Activated CD4-positive, alpha-beta memory T cell treated with anti-CD3 and anti-CD28 coated beads for 36 hours (primary cell): ENCODE results near the gene HYI. TPM values are rescaled to one million over a fixed set of nuclear protein-coding genes. Genes with fewer than 3 reads are reported as not detected.
"Not testable (repeated sequence)": the region's sequence is repeated elsewhere in the genome, so short reads cannot be mapped to it uniquely, and the experiment has no call there.

ENCODE experiments used
- CTCF ChIA-PET: fragments of 350-600 bp; sonication (Branson Sonifier 250); formaldehyde crosslinking; loops from one replicate; lab custom pipeline; 2021; ENCODE audit warnings: antibody characterized with exemption, inconsistent platforms; lab: Charles Lee
- POLR2A ChIA-PET: fragments of 350-600 bp; sonication (Branson Sonifier 250); formaldehyde crosslinking; loops from one replicate; lab custom pipeline; 2021; ENCODE audit warnings: antibody characterized with exemption; lab: Charles Lee
- DNase-seq: peaks from one replicate; pipeline ENCODE4 v3.0.0-alpha.2; 2020
- H3K27ac Mint-ChIP-seq: one replicate; pipeline ENCODE4 v1.8.0; 2021; ENCODE audit warnings: mixed read lengths
- H3K27me3 Mint-ChIP-seq: one replicate; pipeline ENCODE4 v1.8.0; 2021; ENCODE audit warnings: mixed read lengths
- H3K36me3 Mint-ChIP-seq: one replicate; pipeline ENCODE4 v1.8.0; 2021; ENCODE audit warnings: mixed read lengths
- H3K4me1 Mint-ChIP-seq: one replicate; pipeline ENCODE4 v1.8.0; 2021; ENCODE audit warnings: low read depth, mixed read lengths
- H3K4me3 Mint-ChIP-seq: one replicate; pipeline ENCODE4 v1.8.0; 2021; ENCODE audit warnings: mild to moderate bottlenecking, mixed read lengths
- H3K9me3 Mint-ChIP-seq: one replicate; pipeline ENCODE4 v1.8.0; 2021; ENCODE audit warnings: mixed read lengths
- intact Hi-C: fragments of 100-400 bp; cut with micrococcal nuclease; formaldehyde crosslinking; loops from one replicate; pipeline ENCODE4 v1.15.1; 2023
- total RNA-seq, 2 experiments: library from RNA; stranded (reverse); gene quantifications; one replicate each; pipeline ENCODE4 v1.2.3, GENCODE V29; 2021

The HYI gene
- total RNA-seq, 2 experiments from 2014 or later, result 11.9 to 13.9 TPM

DNA sequence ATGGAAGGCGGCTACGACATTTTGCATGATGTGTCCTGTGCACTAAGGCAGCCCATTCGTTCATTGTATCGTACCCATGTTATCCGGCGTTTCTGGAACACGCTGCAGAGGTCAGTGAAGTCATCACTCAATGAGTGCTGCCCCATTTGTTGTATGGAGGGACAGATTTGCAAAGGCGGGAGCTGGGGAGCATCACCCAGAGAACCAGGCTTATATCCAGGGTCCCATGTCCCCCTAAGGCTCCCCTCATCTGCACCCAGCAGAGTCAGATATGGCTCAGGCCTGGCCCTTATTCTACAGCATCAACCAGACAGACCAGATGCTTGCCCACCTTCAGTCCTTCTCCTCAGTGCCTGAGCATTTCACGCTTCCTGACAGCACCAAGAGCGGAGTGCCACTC lies 32.9 kb downstream of the HYI start:
- Mint-ChIP-seq H3K36me3 (peaks cover 16% of the 10 kb centered on the region), H3K9me3 (no peaks in the 10 kb centered on the region), H3K27ac (no peak overlapping the region), H3K27me3 (no peaks in the 10 kb centered on the region), H3K4me3 (no peak overlapping the region), H3K4me1 (no peaks in the 10 kb centered on the region)
- intact Hi-C loops, result no loop called here
- DNase-seq, result no peak
- POLR2A ChIA-PET, result no interaction called here
- CTCF ChIA-PET, result no interaction called here

DNA sequence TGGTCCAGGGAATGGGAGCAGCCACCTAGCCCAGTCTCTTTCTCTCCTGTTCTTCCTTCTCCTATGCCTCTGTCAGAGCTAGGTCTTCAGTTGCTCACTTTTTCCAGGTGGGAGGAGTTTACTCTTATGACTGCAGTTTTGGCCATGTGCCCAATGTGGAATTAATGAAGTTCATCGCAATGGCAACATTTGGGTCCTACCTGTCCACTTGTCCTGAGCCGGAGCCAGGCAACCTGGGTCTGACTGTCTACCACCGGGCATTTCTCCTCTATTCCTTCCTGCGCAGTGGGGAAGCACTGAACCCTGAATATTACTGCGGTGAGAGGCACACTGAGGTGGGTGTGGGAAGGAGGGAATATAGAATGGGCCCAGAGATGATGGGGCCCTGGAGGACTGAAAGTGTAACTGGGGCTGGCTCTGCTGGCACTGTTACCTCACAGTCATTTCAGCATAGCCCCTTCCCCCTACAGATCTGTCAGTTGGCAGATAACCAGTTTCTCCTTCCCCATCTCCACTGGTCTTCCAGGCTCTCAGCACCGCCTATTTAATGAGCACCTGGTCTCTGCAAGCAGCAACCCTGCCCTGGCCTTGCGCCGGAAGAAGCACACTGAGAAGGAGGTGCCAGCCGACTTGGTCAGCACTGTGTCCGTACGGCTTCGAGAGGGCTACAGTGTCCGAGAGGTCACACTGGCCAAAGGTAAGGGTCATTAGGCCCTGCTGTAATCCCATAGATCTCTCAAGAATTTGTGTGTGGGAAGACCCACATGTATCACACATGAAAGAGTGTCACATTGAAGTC lies 33.9 kb downstream of the HYI start:
- ChIA-PET POLR2A (no interaction called here), CTCF (no interaction called here)
- intact Hi-C loops, result no loop called here
- no peak for DNase-seq
- peaks cover 19% of the 10 kb centered on the region for H3K36me3 Mint-ChIP-seq
- H3K27ac Mint-ChIP-seq, result no peak overlapping the region
- H3K9me3 Mint-ChIP-seq, result no peaks in the 10 kb centered on the region
- no peaks in the 10 kb centered on the region for H3K4me1 Mint-ChIP-seq
- H3K4me3 Mint-ChIP-seq, result no peak overlapping the region
- H3K27me3 Mint-ChIP-seq, result no peaks in the 10 kb centered on the region

DNA sequence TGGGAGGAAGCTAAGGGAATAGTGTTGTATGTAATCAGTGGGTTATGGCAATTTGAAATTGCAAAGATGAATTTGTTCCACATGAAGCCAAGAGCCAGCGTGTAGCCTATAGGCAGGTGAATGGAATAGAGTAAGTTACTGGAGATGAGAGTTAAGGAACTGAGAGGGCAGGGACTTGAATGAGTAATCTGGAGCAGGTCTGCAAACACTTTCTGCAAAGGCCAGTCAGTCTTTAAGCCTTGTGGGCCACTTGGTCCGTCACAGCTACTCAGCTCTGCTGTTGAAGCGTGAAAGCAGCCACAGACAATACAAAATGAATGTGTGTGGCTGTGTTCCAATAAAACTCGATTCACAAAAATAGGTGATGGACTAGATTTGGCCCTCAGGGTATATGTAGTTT lies 34.9 kb downstream of the HYI start:
- ChIA-PET CTCF (interaction anchor here (1.6 kb wide), 1 partner anchor 192 kb away, joined by 7 read pairs; no protein-coding TSS in a partner anchor), POLR2A (no interaction called here)
- intact Hi-C loops, result no loop called here
- H3K27me3 Mint-ChIP-seq, result no peaks in the 10 kb centered on the region
- no peak overlapping the region for H3K27ac Mint-ChIP-seq
- no peak for DNase-seq
- no peaks in the 10 kb centered on the region for H3K9me3 Mint-ChIP-seq
- peaks cover 21% of the 10 kb centered on the region for H3K36me3 Mint-ChIP-seq
- H3K4me1 Mint-ChIP-seq, result no peaks in the 10 kb centered on the region
- no peak overlapping the region for H3K4me3 Mint-ChIP-seq

DNA sequence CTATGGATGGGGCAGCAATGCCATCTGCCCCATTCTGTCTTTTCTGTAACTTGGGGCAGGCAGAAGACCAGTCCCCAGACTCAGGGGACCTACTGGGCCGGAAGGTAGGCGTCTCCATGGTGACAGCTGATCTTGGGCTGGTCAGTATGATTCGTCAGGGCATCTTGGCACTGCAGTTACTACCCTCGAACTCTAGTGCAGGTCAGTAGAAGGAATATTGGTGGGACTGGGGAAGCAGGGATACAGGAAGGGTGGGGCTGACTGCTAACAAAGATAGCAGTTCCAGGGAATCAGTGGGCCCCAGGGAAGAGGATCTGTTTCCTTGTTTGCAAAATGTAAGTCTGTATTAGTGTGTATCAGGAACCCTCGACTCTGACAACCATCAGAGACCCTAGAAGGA lies 37.8 kb downstream of the HYI start:
- ChIA-PET CTCF (interaction anchor here (6.9 kb wide), 1 partner anchor 189 kb away, joined by 152 read pairs; no protein-coding TSS in a partner anchor), POLR2A (no interaction called here)
- Mint-ChIP-seq H3K9me3 (no peaks in the 10 kb centered on the region), H3K4me1 (no peaks in the 10 kb centered on the region), H3K27me3 (no peaks in the 10 kb centered on the region), H3K27ac (no peak overlapping the region), H3K4me3 (no peak overlapping the region), H3K36me3 (peaks cover 11% of the 10 kb centered on the region)
- intact Hi-C loops, result no loop called here
- DNase-seq, result no peak

DNA sequence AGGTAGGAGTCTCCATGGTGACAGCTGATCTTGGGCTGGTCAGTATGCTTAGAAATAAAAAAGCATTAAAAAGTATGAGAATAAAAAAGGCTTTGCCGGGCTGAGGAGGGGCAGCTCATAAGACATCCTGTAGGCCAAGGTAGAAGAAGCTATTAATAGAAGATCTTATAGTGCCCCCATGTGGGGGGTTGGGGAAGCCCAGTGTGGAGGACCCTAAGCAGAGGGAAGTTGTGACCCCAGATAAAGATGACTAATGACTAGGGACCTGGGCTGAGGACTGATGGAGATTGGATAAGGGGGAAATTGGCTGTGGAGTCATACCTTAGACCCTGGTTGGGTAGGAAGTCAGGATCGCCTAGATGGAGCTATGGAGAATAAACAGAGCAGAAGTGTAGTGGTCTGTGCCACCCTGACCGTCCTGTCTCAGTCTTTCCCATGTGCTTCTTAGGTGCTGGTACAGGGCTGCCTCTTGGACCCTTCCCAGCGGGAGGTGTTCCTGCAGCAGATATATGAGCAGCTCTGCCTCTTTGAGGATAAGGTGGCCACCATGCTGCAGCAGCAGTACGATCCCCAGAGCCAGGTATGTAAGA lies 39.0 kb downstream of the HYI start:
- H3K36me3 Mint-ChIP-seq, result peaks cover 11% of the 10 kb centered on the region
- H3K4me3 Mint-ChIP-seq, result no peak overlapping the region
- POLR2A ChIA-PET, result interaction anchor here (0.6 to 1.0 kb wide), 2 partner anchors 47 to 188 kb away, joined by 3 to 4 read pairs; partner anchors contain the start of gene ELOVL1
- intact Hi-C loops, result loop anchor here (1.0 kb wide), 2 partner anchors 176 to 187 kb away; no protein-coding TSS in a partner anchor
- no peaks in the 10 kb centered on the region for H3K27me3 Mint-ChIP-seq
- no peak overlapping the region for H3K27ac Mint-ChIP-seq
- no peaks in the 10 kb centered on the region for H3K4me1 Mint-ChIP-seq
- CTCF ChIA-PET, result interaction anchor here (0.6 to 6.9 kb wide), 22 partner anchors 13 to 502 kb away, joined by 3 to 152 read pairs (median 4); partner anchors contain the start of genes ELOVL1, KDM4A, MED8 and SZT2
- DNase-seq, result peak; percentile 65
- H3K9me3 Mint-ChIP-seq, result no peaks in the 10 kb centered on the region

DNA sequence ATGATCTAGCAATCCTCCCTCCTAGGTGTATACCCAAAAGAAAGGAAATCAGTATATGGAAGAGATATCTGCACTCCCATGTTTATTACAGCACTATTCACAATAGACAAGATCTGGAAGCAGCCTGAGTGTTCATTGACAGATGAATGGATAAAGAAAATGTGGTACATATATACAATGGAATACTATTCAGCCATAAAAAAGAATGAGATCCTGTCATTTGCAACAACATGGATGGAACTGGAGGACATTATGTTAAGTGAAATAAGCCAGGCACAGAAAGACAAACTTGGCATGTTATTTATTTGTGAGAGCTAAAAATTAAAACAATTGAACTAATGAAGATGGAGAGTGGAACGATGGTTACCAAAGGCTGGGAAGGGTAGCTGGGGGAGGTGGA lies 40.3 kb downstream of the HYI start:
- peaks cover 11% of the 10 kb centered on the region for H3K36me3 Mint-ChIP-seq
- H3K27ac Mint-ChIP-seq, DNase-seq, H3K4me3 Mint-ChIP-seq, H3K4me1 Mint-ChIP-seq, POLR2A ChIA-PET, H3K27me3 Mint-ChIP-seq, intact Hi-C loops, H3K9me3 Mint-ChIP-seq: not testable (repeated sequence)
- CTCF ChIA-PET, result interaction anchor here (1.2 to 6.9 kb wide), 4 partner anchors 175 to 192 kb away, joined by 4 to 152 read pairs (median 14); no protein-coding TSS in a partner anchor

DNA sequence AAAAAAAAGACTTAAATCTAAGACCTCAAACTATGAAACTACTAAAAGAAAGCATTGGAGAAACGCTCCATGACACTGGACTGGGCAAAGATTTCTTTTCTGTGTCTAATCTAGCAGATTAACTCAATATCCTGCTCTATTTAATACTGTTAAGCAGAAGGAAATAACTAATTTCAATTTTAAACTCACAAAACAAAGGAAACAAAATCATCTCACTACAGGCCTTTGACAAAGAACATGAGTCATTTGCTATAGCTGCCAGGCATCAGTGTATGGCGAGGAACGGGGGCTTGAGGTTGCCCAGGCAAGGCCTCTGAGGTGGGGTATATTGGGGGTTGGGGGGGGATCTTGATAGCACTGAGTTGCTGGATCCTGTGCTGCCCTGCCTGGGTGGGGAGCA lies 43.2 kb downstream of the HYI start:
- ChIA-PET CTCF (interaction anchor here (6.9 kb wide), 1 partner anchor 184 kb away, joined by 152 read pairs; no protein-coding TSS in a partner anchor), POLR2A (no interaction called here)
- Mint-ChIP-seq H3K36me3 (peaks cover 22% of the 10 kb centered on the region), H3K4me1 (no peaks in the 10 kb centered on the region), H3K9me3 (no peaks in the 10 kb centered on the region), H3K27me3 (no peaks in the 10 kb centered on the region), H3K27ac (no peak overlapping the region), H3K4me3 (no peak overlapping the region)
- intact Hi-C loops, result no loop called here
- no peak for DNase-seq

DNA sequence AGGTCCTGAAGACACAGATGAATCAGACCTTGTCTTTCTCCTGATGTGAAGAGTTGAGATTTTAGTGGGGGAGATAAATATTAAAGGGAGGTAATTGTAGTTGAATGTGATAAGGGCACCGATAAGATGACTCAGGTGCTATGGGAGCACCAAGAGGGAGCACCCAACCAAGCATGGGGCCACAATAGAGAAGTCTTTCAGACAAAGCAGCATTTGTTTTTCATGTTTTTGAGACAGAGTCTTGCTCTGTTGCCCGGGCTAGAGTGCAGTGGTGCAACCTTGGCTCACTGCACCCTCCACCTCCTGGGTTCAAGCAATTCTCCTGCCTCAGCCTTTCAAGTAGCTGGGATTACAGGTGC lies 47.9 kb downstream of the HYI start:
- Mint-ChIP-seq H3K36me3 (peaks cover 31% of the 10 kb centered on the region), H3K27me3 (no peaks in the 10 kb centered on the region), H3K4me1 (no peaks in the 10 kb centered on the region), H3K9me3 (no peaks in the 10 kb centered on the region), H3K27ac (no peak overlapping the region), H3K4me3 (no peak overlapping the region)
- POLR2A ChIA-PET, result no interaction called here
- intact Hi-C loops, result no loop called here
- CTCF ChIA-PET, result interaction anchor here (0.6 kb wide), 1 partner anchor 1314 kb away, joined by 3 read pairs; no protein-coding TSS in a partner anchor
- DNase-seq, result no peak

DNA sequence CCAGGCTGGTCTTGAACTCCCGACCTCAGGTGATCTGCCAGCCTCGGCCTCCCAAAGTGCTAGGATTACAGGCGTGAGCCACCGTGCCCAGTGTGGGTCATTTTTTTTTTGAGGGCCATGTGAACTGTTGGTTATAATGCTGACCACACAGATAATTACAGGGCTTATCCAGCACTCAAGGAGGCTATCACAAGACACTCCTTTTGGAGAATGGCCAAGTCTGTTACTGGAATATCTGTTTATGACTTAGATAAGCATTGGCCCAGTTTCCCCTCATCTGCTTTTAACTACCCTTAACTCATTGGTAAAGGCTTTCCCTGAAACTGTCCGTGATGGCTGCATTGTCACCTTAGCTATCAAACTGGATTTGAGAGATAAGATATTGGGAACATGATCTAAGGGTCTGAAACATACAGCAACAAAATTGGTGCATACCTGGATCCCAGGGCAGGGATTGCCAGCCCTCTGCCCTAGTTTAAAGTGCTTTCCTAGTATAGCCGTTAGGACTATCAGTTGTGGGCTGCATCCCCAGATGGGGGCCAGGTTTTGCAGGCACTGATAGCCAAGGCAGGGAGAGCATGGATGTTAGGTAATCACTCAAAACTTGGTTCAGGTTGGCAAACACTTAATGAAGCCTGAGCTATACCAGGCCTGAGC lies 48.4 kb downstream of the HYI start:
- H3K9me3 Mint-ChIP-seq, result no peaks in the 10 kb centered on the region
- no peak for DNase-seq
- ChIA-PET POLR2A (no interaction called here), CTCF (interaction anchor here (0.6 kb wide), 1 partner anchor 1314 kb away, joined by 3 read pairs; no protein-coding TSS in a partner anchor)
- H3K36me3 Mint-ChIP-seq, result peaks cover 31% of the 10 kb centered on the region
- no peaks in the 10 kb centered on the region for H3K27me3 Mint-ChIP-seq
- intact Hi-C loops, result no loop called here
- no peak overlapping the region for H3K27ac Mint-ChIP-seq
- no peak overlapping the region for H3K4me3 Mint-ChIP-seq
- peaks cover under 1% of the 10 kb centered on the region for H3K4me1 Mint-ChIP-seq

DNA sequence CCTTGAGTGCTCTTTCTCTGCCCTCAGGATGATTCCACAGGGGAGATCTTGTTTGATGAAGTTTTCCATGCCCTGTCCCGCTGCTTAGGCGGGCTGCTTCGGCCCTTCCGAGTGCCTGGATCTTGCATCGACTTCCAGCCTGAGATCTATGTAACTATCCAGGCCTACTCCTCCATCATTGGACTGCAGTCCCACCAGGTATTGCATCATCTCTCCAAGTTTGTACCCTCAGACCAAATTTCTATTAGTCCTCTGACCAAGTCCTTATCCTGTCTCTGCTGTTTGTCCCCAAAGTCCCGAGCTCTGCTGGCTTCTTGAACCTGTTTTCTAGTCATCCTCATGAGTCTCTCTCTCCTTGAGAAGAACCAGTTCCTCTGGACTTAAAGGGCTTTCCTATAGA lies 49.4 kb downstream of the HYI start:
- CTCF ChIA-PET, result no interaction called here
- H3K36me3 Mint-ChIP-seq, result peaks cover 29% of the 10 kb centered on the region
- POLR2A ChIA-PET, result no interaction called here
- H3K27ac Mint-ChIP-seq, result no peak overlapping the region
- DNase-seq, result no peak
- peaks cover 3% of the 10 kb centered on the region for H3K4me1 Mint-ChIP-seq
- no peaks in the 10 kb centered on the region for H3K9me3 Mint-ChIP-seq
- H3K27me3 Mint-ChIP-seq, result no peaks in the 10 kb centered on the region
- no peak overlapping the region for H3K4me3 Mint-ChIP-seq
- intact Hi-C loops, result no loop called here

DNA sequence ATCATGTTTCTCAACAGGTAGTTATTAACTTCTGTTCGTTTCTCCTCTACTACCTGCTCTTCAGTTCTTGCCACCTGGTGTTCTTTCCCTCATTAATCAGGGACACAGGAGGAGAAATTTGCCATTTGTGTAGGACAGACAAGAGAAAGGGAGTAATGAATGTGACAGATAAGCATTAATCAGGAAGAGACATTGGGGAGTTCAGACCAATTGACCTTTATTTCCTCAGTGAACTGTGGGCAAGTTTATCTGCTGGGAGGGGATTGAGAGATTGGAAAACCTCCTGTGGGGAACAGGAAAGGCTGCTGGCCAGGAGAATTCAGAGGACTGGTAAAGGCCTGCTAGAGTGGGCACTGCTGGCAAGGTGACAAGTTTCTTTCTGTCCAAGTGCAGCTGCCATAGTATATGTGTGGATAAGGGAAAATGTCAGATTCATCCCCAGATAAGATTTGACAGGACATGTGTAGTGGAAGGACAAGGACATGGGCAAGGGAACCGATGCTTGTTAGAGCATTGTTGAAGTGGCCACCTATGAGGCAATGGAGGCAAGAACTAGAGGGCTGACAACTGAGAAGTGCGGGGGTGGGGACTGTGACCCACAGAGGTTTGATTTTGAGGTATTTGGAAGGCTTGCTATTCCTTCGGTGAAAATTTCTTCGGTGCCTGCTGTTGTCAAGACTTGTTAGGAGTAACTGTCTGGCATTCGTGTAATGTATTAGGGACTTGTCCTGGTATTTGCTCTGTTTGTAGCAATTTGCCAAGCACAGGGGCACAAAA lies 51.5 kb downstream of the HYI start:
- Mint-ChIP-seq H3K9me3 (no peaks in the 10 kb centered on the region), H3K4me3 (no peak overlapping the region), H3K27ac (no peak overlapping the region), H3K36me3 (peaks cover 26% of the 10 kb centered on the region), H3K4me1 (peaks cover 3% of the 10 kb centered on the region), H3K27me3 (no peaks in the 10 kb centered on the region)
- DNase-seq, result no peak
- intact Hi-C loops, result no loop called here
- CTCF ChIA-PET, result interaction anchor here (0.9 kb wide), 1 partner anchor 13 kb away, joined by 3 read pairs; no protein-coding TSS in a partner anchor
- POLR2A ChIA-PET, result no interaction called here
